ENCODE measurements around the gene KIF15. TPM values are rescaled to one million over a fixed set of nuclear protein-coding genes. Genes with fewer than 3 reads are reported as not detected.

KIF15 gene
- total RNA-seq, 1 donor from 2014 or later, result 0.64 TPM

DNA sequence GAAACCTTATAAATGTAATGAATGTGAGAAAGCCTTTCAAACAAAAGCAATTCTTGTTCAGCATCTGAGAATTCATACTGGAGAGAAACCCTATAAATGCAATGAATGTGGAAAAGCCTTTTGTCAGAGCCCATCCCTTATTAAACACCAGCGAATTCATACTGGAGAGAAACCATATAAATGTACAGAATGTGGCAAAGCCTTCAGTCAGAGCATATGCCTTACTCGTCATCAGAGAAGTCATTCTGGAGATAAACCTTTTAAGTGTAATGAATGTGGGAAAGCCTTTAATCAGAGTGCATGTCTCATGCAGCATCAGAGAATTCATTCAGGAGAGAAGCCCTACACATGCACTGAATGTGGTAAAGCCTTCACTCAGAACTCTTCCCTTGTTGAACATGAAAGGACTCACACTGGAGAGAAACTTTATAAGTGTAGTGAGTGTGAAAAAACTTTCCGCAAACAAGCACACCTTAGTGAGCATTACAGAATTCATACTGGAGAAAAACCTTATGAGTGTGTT is 26.9 kb upstream of the KIF15 start:
- no peak for DNase-seq (ENCODE audit: low spot score in 2 of 2)
- H3K27ac ChIP-seq, result no peak overlapping the region
- peaks cover 69 to 89% of the 10 kb centered on the region in 2 donors for H3K9me3 ChIP-seq
- H3K36me3 ChIP-seq, result peaks cover 25 to 43% of the 10 kb centered on the region in 2 donors
- H3K27me3 ChIP-seq, result no peaks in the 10 kb centered on the region
- no peak overlapping the region for H3K4me3 ChIP-seq
- TF ChIP-seq, protein P1, sequence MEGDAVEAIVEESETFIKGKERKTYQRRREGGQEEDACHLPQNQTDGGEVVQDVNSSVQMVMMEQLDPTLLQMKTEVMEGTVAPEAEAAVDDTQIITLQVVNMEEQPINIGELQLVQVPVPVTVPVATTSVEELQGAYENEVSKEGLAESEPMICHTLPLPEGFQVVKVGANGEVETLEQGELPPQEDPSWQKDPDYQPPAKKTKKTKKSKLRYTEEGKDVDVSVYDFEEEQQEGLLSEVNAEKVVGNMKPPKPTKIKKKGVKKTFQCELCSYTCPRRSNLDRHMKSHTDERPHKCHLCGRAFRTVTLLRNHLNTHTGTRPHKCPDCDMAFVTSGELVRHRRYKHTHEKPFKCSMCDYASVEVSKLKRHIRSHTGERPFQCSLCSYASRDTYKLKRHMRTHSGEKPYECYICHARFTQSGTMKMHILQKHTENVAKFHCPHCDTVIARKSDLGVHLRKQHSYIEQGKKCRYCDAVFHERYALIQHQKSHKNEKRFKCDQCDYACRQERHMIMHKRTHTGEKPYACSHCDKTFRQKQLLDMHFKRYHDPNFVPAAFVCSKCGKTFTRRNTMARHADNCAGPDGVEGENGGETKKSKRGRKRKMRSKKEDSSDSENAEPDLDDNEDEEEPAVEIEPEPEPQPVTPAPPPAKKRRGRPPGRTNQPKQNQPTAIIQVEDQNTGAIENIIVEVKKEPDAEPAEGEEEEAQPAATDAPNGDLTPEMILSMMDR (IDR thresholded peaks at IDR 0.05), result no peak
- H3K4me1 ChIP-seq, result no peaks in the 10 kb centered on the region
- intact Hi-C loops (cut with DNase I), result loop anchor here (10.0 kb wide), 1 partner anchor 110 kb away; the partner anchor contains the start of gene ZNF197

DNA sequence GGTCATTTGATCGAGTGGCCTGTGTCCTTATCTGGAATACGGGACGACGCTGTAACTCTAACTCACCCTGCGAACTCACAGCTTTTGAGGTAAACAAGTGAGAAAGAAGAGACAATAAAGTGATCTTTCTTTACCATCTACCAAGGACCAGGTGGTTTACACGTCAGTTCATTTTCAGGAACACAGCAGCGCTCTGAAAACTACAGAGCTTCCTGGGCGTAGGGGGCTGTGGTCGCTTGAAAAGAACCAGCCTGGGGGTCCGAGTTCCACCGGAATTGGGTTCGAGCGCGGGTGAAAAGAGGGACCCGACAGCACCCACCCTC is 532 bp upstream of the KIF15 start:
- Histone ChIP-seq H3K27me3 (no peaks in the 10 kb centered on the region), H3K36me3 (peaks cover 0 to 9% of the 10 kb centered on the region in 2 donors), H3K27ac (peak overlapping the region; percentile 7 to 56), H3K9me3 (no peaks in the 10 kb centered on the region), H3K4me3 (peak overlapping the region; percentile 59 to 87), H3K4me1 (peaks cover 0 to 5% of the 10 kb centered on the region in 2 donors)
- intact Hi-C loops (cut with DNase I), result loop anchor here (1.0 to 5.0 kb wide), 5 partner anchors 32 to 424 kb away; partner anchors contain the start of genes EXOSC7, TCAIM, TMEM42 and ZDHHC3
- TF ChIP-seq, protein P1 (IDR thresholded peaks at IDR 0.05), result no peak
- DNase-seq (ENCODE audit: low spot score in 2 of 2), result no peak

DNA sequence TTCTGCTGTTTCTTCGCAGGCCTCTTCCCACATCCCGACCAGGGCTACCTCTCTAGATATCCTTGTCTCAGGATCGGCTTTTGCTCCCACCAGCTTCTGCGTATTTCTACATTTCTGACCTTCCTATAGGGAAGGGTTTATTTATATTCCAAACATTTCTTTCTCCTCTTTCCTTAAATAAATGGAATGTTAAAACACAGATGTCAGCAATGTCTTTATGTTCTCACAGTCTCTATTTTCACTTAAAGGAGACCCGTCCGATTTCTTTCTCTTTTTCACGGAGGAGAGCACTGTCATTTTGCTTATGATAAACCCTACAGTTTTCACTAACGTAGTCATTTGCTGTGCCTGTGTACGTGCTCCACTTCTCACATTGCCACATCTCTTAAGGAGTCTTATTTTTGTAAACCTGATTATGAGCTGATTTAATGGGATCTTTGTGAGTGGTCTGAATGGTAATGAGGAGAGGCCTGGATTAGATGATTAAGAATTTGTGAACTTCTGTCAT is 630 bp downstream of the KIF15 start:
- Histone ChIP-seq H3K4me1 (peaks cover 0 to 5% of the 10 kb centered on the region in 2 donors), H3K27ac (no peak overlapping the region), H3K4me3 (peak overlapping the region; percentile 59 to 87), H3K27me3 (no peaks in the 10 kb centered on the region), H3K36me3 (peaks cover 0 to 7% of the 10 kb centered on the region in 2 donors), H3K9me3 (no peaks in the 10 kb centered on the region)
- TF ChIP-seq, protein P1 (IDR thresholded peaks at IDR 0.05), result no peak
- intact Hi-C loops (cut with DNase I), result loop anchor here (5.0 kb wide), 2 partner anchors 50 to 425 kb away; partner anchors contain the start of genes TCAIM and ZNF502
- no peak for DNase-seq (ENCODE audit: low spot score in 2 of 2)

DNA sequence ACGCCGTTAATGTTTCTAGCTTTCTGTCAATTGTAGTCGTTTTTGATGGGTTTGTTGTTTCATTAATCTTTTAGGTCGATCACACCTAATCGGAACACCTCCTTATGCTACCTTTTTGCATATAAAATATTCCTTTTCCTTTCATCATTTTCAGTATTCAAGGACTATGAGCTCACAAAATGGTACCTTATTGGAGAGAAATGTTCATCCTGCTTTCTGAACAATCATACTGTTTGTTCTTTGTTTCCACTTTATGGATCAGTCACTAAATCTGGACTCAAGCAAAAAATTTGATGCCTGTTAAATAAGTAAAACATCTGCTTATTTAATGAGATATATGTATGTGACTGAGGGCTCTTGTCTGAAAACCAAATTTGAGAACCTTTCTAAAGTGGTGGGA is 1.1 kb downstream of the KIF15 start:
- Histone ChIP-seq H3K36me3 (peaks cover 0 to 7% of the 10 kb centered on the region in 2 donors), H3K4me1 (peaks cover 0 to 5% of the 10 kb centered on the region in 2 donors), H3K27ac (no peak overlapping the region), H3K4me3 (peak overlapping the region in 1 of 2 donors; percentile 87), H3K9me3 (no peaks in the 10 kb centered on the region), H3K27me3 (no peaks in the 10 kb centered on the region)
- intact Hi-C loops (cut with DNase I), result loop anchor here (5.0 kb wide), 2 partner anchors 50 to 425 kb away; partner anchors contain the start of genes TCAIM and ZNF502
- TF ChIP-seq, protein P1 (IDR thresholded peaks at IDR 0.05), result no peak
- no peak for DNase-seq (ENCODE audit: low spot score in 2 of 2)

DNA sequence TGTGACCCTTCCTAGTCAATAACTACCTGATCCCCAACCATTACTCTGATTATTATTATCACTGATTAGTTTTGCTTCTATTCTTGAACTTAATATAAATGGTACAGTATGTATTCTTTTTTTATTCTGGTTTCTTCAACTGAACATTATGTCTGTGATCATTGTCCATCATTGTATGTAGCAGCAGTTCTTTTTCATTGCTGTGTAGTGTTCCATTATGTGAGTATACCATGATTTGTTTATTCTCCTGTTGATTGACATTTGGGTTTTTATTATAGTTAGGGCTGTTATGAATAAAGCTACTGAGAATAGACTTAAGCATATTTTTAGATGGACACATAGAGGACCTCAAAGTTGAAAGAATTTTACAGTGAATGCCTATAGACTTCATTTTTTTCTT is 2.7 kb downstream of the KIF15 start:
- intact Hi-C loops (cut with DNase I), result loop anchor here (5.0 kb wide), 2 partner anchors 52 to 427 kb away; partner anchors contain the start of genes TCAIM and ZNF502
- Histone ChIP-seq H3K36me3 (peaks cover 0 to 2% of the 10 kb centered on the region in 2 donors), H3K27me3 (no peaks in the 10 kb centered on the region), H3K9me3 (no peaks in the 10 kb centered on the region), H3K27ac (no peak overlapping the region), H3K4me1 (peaks cover 0 to 5% of the 10 kb centered on the region in 2 donors), H3K4me3 (no peak overlapping the region)
- DNase-seq (ENCODE audit: low spot score in 2 of 2), result no peak
- TF ChIP-seq, protein P1 (IDR thresholded peaks at IDR 0.05), result no peak
